ENCODE measurements around the gene CLCNKB.
"Not testable (repeated sequence)": the region's sequence is repeated elsewhere in the genome, so short reads cannot be mapped to it uniquely, and the experiment has no call there.

DNA sequence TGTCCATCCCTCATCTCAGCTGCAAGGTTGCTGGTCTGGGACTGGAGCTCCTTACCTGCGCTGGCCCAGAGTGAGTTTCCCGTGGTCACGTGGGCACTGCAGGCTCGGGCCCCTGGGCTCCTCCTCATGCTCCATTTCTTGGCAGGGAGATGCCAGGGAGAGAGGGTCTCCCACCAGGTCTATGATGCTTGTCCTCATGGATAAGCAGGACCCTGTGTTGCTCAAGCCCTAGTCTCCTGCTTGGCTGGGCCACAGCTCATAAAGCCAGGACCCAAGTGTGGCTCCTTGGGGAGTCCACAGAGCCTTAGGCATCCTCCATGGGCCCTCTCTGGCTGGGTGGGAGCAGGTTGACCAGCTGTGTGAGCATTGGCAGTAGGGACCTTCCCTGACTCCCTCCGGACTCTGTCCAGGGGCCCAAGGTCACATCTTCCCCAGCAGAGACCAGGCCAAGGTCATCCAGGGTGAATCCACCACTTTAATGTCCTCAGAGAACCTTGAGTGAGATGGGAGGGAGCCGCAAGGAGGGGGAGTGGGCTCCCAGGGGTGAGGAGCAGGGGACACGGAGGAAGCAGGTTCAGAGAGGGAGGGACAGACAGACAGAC lies 13.8 kb downstream of the CLCNKB start:
- TF ChIP-seq TAF1 (IDR thresholded peaks at IDR 0.05; ENCODE audit: low read depth, low read length); PAX5 (IDR thresholded peaks at IDR 0.05; ENCODE audit: insufficient read depth, low read length, severe bottlenecking); POLR2A (IDR thresholded peaks at IDR 0.05; ENCODE audit: low read depth, low read length); POLR2AphosphoS5 (IDR thresholded peaks at IDR 0.05; ENCODE audit: low read depth, low read length); POU2F2 (IDR thresholded peaks at IDR 0.05; ENCODE audit: low read depth, low read length); SPI1 (IDR thresholded peaks at IDR 0.05; ENCODE audit: low read depth, low read length): not testable (repeated sequence)

All from GM12891 (cell line).